HepG2 (cell line): ENCODE results near the gene SSBP2. TPM values are rescaled to one million over a fixed set of nuclear protein-coding genes. Genes with fewer than 3 reads are reported as not detected.

ENCODE experiments used
- ATAC-seq: fragments of 200-7000 bp; cut with Tn5 transposase; 3 replicates; pipeline ENCODE4 v1.9.1; 2020; ENCODE audit warnings: mild to moderate bottlenecking, moderate library complexity
- BruUV-seq: library from RNA; stranded (reverse); fragments of 400-500 nt; replicated peaks from 2 replicates; lab custom pipeline; 2021; lab: Mats Ljungman, UMichigan
- CTCF ChIA-PET: fragments of 300-600 bp; formaldehyde crosslinking; extraction: SDS; loops from one replicate; lab custom pipeline; 2021; ENCODE audit warnings: low total read pairs, inconsistent platforms, low intra/inter-chr PET ratio; lab: Yijun Ruan, JAX
- POLR2A ChIA-PET: fragments of 350-600 bp; sonication (Branson Sonifier 250); formaldehyde crosslinking; loops from one replicate; lab custom pipeline; 2020; ENCODE audit warnings: antibody characterized with exemption, inconsistent platforms; lab: Yijun Ruan, JAX
- DNase-seq: peaks from one replicate; pipeline ENCODE4 v3.0.0-alpha.2; 2015; ENCODE audit warnings: low spot score
- FAIRE-seq: peaks from 3 replicates; lab custom pipeline; 2011; peaks lifted over from hg19 to GRCh38; lab: Jason Lieb, UNC
- H2AFZ ChIP-seq: one replicate; pipeline ENCODE4 v1.6.1; 2011; ENCODE audit warnings: low read length, inconsistent platforms
- H3K27ac ChIP-seq: fragments of 300-600 bp; 3 replicates; pipeline ENCODE4 v1.8.0; 2011; ENCODE audit warnings: mixed run types, mild to moderate bottlenecking, mixed read lengths, low read length, inconsistent platforms; ENCODE audit not compliant: insufficient read depth; ENCODE audit errors: extremely low read length
- H3K27me3 ChIP-seq, 2 experiments: fragments of 200-600 bp in 1 of 2; 2 replicates in 1 of 2; 3 replicates in 1 of 2; pipeline versions ENCODE4 v1.6.0 to v1.8.0; 2011; ENCODE audit warnings: low read length in 2 of 2, mild to moderate bottlenecking in 2 of 2, moderate library complexity in 2 of 2, inconsistent platforms in 1 of 2; ENCODE audit not compliant: insufficient read depth in 2 of 2, control insufficient read depth in 1 of 2
- H3K36me3 ChIP-seq, 2 experiments: fragments of 200-600 bp in 1 of 2; replicated peaks in 1 of 2; 2 replicates in 1 of 2; 3 replicates in 1 of 2; pipeline versions ENCODE4 v1.5.1 to v1.8.0; 2011; ENCODE audit warnings: low read length in 2 of 2, inconsistent platforms in 1 of 2; ENCODE audit not compliant: insufficient read depth in 2 of 2, control insufficient read depth in 1 of 2
- H3K4me1 ChIP-seq: 2 replicates; pipeline ENCODE4 v1.5.1; 2012; ENCODE audit warnings: low read length, inconsistent platforms; ENCODE audit not compliant: insufficient read depth
- H3K4me2 ChIP-seq: 2 replicates; pipeline ENCODE4 v1.6.0; 2011; ENCODE audit warnings: low read depth, low read length, inconsistent platforms
- H3K4me3 ChIP-seq, 3 experiments: fragments of 200-600 bp in 1 of 3; sonication (generic), shearing (Covaris generic) in 1 of 3; replicated peaks in 1 of 3; 2 replicates each; pipeline ENCODE4 v1.5.1; 2011 to 2016; ENCODE audit warnings: low read length in 3 of 3, inconsistent platforms in 2 of 3, low read depth in 2 of 3, mild to moderate bottlenecking in 2 of 3, control low read depth in 1 of 3, mixed read lengths in 1 of 3; ENCODE audit not compliant: insufficient read depth in 1 of 3
- H3K79me2 ChIP-seq: one replicate; pipeline ENCODE4 v1.6.1; 2011; ENCODE audit warnings: low read length, inconsistent platforms; ENCODE audit not compliant: insufficient read depth
- H3K9ac ChIP-seq: 2 replicates; pipeline ENCODE4 v1.6.0; 2011; ENCODE audit warnings: mild to moderate bottlenecking, low read depth, low read length, inconsistent platforms; ENCODE audit not compliant: insufficient read depth
- H3K9me3 ChIP-seq: 2 replicates; pipeline ENCODE4 v1.5.1; 2012; ENCODE audit warnings: mild to moderate bottlenecking, low read length
- H4K20me1 ChIP-seq: 2 replicates; pipeline ENCODE4 v1.6.0; 2011; ENCODE audit warnings: inconsistent platforms, mild to moderate bottlenecking, low read length, moderate library complexity; ENCODE audit not compliant: insufficient read depth
- EZH2 ChIP-seq: conservative IDR thresholded peaks from 2 replicates; pipeline ENCODE4 v1.6.1; 2012; ENCODE audit warnings: mild to moderate bottlenecking, low read depth, low read length, moderate library complexity
- GABPA ChIP-seq, 2 experiments: IDR thresholded peaks; 2 replicates each; pipeline ENCODE4 v1.6.1; 2011 to 2016; ENCODE audit warnings: low read depth in 2 of 2, low read length in 1 of 2, missing biosample characterization in 1 of 2, missing genetic modification characterization in 1 of 2
- KDM1A ChIP-seq: IDR thresholded peaks from 2 replicates; pipeline ENCODE4 v1.6.1; 2016; ENCODE audit warnings: missing compliant biosample characterization
- KLF6 ChIP-seq: IDR thresholded peaks from 2 replicates; pipeline ENCODE4 v1.8.0; 2016; ENCODE audit warnings: missing biosample characterization, missing genetic modification reagents
- RBM22 ChIP-seq: fragments of 200-400 bp; formaldehyde crosslinking; optimal IDR thresholded peaks from 2 replicates; pipeline ENCODE3; 2017; ENCODE audit warnings: mild to moderate bottlenecking, low read length, moderate library complexity
- ZFYVE20 ChIP-seq: sonication (generic); formaldehyde crosslinking; IDR thresholded peaks from 2 replicates; pipeline ENCODE4 v1.8.0; 2023; ENCODE audit warnings: low read depth, mild to moderate bottlenecking, moderate library complexity, missing genetic modification reagents, borderline replicate concordance
- ZNF326 ChIP-seq: sonication (generic); formaldehyde crosslinking; IDR thresholded peaks from 2 replicates; pipeline ENCODE4 v1.4.0; 2020; ENCODE audit warnings: missing genetic modification reagents, borderline replicate concordance
- WGBS: methylation state at CpG from one replicate; pipeline ENCODE4 v1.1.6; 2017; ENCODE audit warnings: low lambda C conversion rate; 5-methylcytosine and 5-hydroxymethylcytosine counted together
- in situ Hi-C: cut with HindIII; loops from 2 replicates; pipeline ENCODE4 v1.10.0; 2017; ENCODE audit warnings: low pct_unique_long_range_greater_than_20kb; ENCODE audit not compliant: extremely low pct_ligation_motif_present
- intact Hi-C: fragments of 100-400 bp; cut with micrococcal nuclease; formaldehyde crosslinking; loops from one replicate; pipeline ENCODE4 v1.10.0; 2022; ENCODE audit not compliant: unreplicated experiment
- polyA plus RNA-seq, 8 experiments: library from polyadenylated mRNA; depleted of rRNA in 3 of 8; stranded (reverse) in 7 of 8; unstranded in 1 of 8; fragments of >200 nt; fragmentation: Illumina TruSeq in 4 of 8; extraction: Trizol in 4 of 8; gene quantifications; 2 replicates each; pipeline versions ENCODE4 v1.2.1 to v1.2.3, GENCODE V29; 2011 to 2016; ENCODE audit warnings: low read depth in 4 of 8, missing spikeins in 1 of 8, mixed read lengths in 1 of 8; ENCODE audit not compliant: insufficient read depth in 1 of 8
- total RNA-seq, 5 experiments: library from RNA; depleted of rRNA; stranded (reverse); fragments of >200 nt; fragmentation: Illumina TruSeq; extraction: Trizol; gene quantifications; 2 replicates each; pipeline ENCODE4 v1.2.3, GENCODE V29; 2016; ENCODE audit warnings: low read depth in 1 of 5
- TF ChIP-seq, protein P1 (sequence below): sonication (generic); formaldehyde crosslinking; IDR thresholded peaks from 2 replicates; pipeline ENCODE4 v1.5.1; 2020; ENCODE audit warnings: mild to moderate bottlenecking, missing genetic modification reagents, moderate library complexity
- TF ChIP-seq, protein P2 (sequence below): IDR thresholded peaks from 2 replicates; pipeline ENCODE4 v1.6.1; 2016; ENCODE audit warnings: low read depth, borderline replicate concordance
- TF ChIP-seq, protein P3 (sequence below): sonication (generic); formaldehyde crosslinking; IDR thresholded peaks from 2 replicates; pipeline ENCODE4 v1.4.0; 2020; ENCODE audit warnings: missing genetic modification reagents
- TF ChIP-seq, protein P4 (sequence below): sonication (generic); formaldehyde crosslinking; conservative IDR thresholded peaks from 2 replicates; pipeline ENCODE4 v1.5.0; 2020; ENCODE audit warnings: missing genetic modification reagents

SSBP2 gene
- total and polyA plus RNA-seq, 2 of the 13 experiments (the other 11 are each of a cell fraction or from before 2014, with no cell fraction given) = 0.16 TPM; not detected in 1

DNA sequence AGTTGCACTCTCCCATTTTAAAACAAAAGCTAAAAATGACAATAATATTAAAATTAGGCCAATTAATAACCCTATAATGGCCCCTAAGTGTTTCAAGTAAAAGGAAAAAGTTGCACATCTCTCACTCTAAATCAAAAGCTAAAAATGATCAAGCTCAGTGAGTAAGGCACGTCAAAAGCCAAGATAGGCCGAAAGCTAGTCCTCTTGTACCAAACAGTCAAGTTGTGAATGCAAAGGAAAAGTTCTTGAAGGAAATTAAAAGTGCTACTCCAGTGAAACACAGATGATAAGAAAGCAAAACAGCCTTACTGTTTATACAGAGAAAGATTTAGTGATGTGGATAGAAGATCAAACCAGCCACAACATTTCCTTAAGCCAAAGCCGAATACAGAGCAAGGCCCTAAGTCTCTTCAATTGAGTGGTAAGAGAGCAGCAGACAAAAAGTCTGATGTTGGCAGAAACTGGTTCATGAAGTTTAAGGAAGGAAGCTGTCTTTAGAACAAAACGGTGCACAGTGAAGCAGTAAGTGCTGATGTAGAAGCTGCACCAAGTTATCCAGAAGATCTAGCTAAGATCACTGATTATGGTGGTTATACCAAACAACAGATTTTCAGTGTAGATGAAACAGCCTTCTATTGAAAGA is 212.9 kb downstream of the SSBP2 start:
- ATAC-seq = no peak
- TF ChIP-seq, protein P1, sequence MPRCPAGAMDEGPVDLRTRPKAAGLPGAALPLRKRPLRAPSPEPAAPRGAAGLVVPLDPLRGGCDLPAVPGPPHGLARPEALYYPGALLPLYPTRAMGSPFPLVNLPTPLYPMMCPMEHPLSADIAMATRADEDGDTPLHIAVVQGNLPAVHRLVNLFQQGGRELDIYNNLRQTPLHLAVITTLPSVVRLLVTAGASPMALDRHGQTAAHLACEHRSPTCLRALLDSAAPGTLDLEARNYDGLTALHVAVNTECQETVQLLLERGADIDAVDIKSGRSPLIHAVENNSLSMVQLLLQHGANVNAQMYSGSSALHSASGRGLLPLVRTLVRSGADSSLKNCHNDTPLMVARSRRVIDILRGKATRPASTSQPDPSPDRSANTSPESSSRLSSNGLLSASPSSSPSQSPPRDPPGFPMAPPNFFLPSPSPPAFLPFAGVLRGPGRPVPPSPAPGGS (CRISPR knock-in tag) = no peak
- TF ChIP-seq RBM22 = no peak
- no peak for TF ChIP-seq ZFYVE20 (CRISPR knock-in tag)
- TF ChIP-seq EZH2 = no peak
- TF ChIP-seq KDM1A (CRISPR knock-in tag) = no peak
- no peak for TF ChIP-seq GABPA (IDR thresholded peaks at IDR 0.05; ENCODE audit: low read depth, low read length)
- no peak for TF ChIP-seq GABPA (CRISPR knock-in tag; IDR thresholded peaks at IDR 0.05; ENCODE audit: low read depth)
- TF ChIP-seq, all 625 proteins: peak for 0
- intact Hi-C loops = no loop called here
- Histone ChIP-seq H3K4me2 (no peak overlapping the region), H3K4me1 (no peaks in the 10 kb centered on the region), H3K79me2 (no peaks in the 10 kb centered on the region), H2AFZ (no peak overlapping the region), H3K36me3 (no peaks in the 10 kb centered on the region), H4K20me1 (no peaks in the 10 kb centered on the region), H3K9ac (no peak overlapping the region), H3K4me3 (no peak overlapping the region), H3K27me3 (no peaks in the 10 kb centered on the region; a peak in 1 of 5 replicates), H3K27ac (no peak overlapping the region), H3K9me3 (no peaks in the 10 kb centered on the region)
- in situ Hi-C loops = no loop called here
- BruUV-seq = no TSS peak
- 34% methylated on average over 4 of the region's 4 CpGs for WGBS
- DNase-seq (no peak), FAIRE-seq (no peak)
- ChIA-PET POLR2A (no interaction called here), CTCF (no interaction called here)

DNA sequence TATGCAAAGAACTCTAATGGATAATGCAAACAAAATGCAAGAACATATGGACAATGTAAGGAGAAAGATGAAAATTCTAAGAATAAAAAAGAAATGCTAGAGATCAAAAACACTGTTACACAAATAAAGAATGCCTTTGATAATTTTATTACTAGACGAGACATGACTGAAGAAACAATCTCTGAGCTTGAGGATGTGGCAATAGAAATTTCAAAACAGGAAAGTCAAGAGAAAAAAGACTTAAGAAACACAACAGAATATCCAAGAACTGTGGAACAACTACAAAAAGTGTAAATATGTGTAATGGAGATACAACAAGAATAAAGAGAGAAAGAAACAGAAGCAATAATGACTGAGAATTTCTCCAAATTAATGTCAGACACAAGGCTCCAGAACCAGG is 216.5 kb downstream of the SSBP2 start:
- FAIRE-seq = no peak
- TF ChIP-seq, protein P2, sequence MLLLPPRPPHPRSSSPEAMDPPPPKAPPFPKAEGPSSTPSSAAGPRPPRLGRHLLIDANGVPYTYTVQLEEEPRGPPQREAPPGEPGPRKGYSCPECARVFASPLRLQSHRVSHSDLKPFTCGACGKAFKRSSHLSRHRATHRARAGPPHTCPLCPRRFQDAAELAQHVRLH (CRISPR knock-in tag) = no peak
- no peak for TF ChIP-seq KLF6
- TF ChIP-seq, protein P3, sequence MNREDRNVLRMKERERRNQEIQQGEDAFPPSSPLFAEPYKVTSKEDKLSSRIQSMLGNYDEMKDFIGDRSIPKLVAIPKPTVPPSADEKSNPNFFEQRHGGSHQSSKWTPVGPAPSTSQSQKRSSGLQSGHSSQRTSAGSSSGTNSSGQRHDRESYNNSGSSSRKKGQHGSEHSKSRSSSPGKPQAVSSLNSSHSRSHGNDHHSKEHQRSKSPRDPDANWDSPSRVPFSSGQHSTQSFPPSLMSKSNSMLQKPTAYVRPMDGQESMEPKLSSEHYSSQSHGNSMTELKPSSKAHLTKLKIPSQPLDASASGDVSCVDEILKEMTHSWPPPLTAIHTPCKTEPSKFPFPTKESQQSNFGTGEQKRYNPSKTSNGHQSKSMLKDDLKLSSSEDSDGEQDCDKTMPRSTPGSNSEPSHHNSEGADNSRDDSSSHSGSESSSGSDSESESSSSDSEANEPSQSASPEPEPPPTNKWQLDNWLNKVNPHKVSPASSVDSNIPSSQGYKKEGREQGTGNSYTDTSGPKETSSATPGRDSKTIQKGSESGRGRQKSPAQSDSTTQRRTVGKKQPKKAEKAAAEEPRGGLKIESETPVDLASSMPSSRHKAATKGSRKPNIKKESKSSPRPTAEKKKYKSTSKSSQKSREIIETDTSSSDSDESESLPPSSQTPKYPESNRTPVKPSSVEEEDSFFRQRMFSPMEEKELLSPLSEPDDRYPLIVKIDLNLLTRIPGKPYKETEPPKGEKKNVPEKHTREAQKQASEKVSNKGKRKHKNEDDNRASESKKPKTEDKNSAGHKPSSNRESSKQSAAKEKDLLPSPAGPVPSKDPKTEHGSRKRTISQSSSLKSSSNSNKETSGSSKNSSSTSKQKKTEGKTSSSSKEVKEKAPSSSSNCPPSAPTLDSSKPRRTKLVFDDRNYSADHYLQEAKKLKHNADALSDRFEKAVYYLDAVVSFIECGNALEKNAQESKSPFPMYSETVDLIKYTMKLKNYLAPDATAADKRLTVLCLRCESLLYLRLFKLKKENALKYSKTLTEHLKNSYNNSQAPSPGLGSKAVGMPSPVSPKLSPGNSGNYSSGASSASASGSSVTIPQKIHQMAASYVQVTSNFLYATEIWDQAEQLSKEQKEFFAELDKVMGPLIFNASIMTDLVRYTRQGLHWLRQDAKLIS (CRISPR knock-in tag) = no peak
- no peak for TF ChIP-seq ZNF326
- TF ChIP-seq, protein P4, sequence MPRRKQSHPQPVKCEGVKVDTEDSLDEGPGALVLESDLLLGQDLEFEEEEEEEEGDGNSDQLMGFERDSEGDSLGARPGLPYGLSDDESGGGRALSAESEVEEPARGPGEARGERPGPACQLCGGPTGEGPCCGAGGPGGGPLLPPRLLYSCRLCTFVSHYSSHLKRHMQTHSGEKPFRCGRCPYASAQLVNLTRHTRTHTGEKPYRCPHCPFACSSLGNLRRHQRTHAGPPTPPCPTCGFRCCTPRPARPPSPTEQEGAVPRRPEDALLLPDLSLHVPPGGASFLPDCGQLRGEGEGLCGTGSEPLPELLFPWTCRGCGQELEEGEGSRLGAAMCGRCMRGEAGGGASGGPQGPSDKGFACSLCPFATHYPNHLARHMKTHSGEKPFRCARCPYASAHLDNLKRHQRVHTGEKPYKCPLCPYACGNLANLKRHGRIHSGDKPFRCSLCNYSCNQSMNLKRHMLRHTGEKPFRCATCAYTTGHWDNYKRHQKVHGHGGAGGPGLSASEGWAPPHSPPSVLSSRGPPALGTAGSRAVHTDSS (CRISPR knock-in tag) = no peak

More for the DNA sequence above, 216.5 kb downstream of the SSBP2 start:
- in situ Hi-C loops = no loop called here
- H3K4me1 ChIP-seq = no peaks in the 10 kb centered on the region
- H3K9ac ChIP-seq = no peak overlapping the region
- DNase-seq (no peak), ATAC-seq (no peak)
- H3K79me2 ChIP-seq = no peaks in the 10 kb centered on the region
- H3K4me3 ChIP-seq = no peak overlapping the region
- H3K4me2 ChIP-seq = no peak overlapping the region
- CTCF ChIA-PET = no interaction called here
- intact Hi-C loops = no loop called here
- no peaks in the 10 kb centered on the region for H3K36me3 ChIP-seq
- H4K20me1 ChIP-seq = no peaks in the 10 kb centered on the region
- no peak overlapping the region for H3K27ac ChIP-seq
- no peaks in the 10 kb centered on the region; a peak in 1 of 5 replicates for H3K27me3 ChIP-seq
- POLR2A ChIA-PET = no interaction called here
- H3K9me3 ChIP-seq = no peaks in the 10 kb centered on the region
- no TSS peak for BruUV-seq
- no peak overlapping the region for H2AFZ ChIP-seq
- 33% methylated on average over 1 of the region's 1 CpG for WGBS
